ENCODE results near the gene MAGOHB.

The MAGOHB gene

GRCh38 chr12:10557329-10557728 is 56.1 kb downstream of the MAGOHB start:
- no peak overlapping the region for H3K9ac ChIP-seq (ENCODE audit: low read length)
- H3K4me2 ChIP-seq (ENCODE audit: low read depth, low read length, poor library complexity, severe bottlenecking) = no peak overlapping the region
- no peak overlapping the region for H3K27ac ChIP-seq (ENCODE audit: low read depth, low read length)
- H3F3A ChIP-seq (ENCODE audit: insufficient read depth) = no peaks in the 10 kb centered on the region
- no peak overlapping the region for H3K4me3 ChIP-seq (ENCODE audit: insufficient read depth, low read length, poor library complexity, severe bottlenecking)
- no peaks in the 10 kb centered on the region for H3K36me3 ChIP-seq (ENCODE audit: low read length)
- H3K27me3 ChIP-seq (ENCODE audit: low read length) = no peaks in the 10 kb centered on the region
- no peaks in the 10 kb centered on the region for H3K9me3 ChIP-seq (ENCODE audit: insufficient read depth, low read length)
- H2AFZ ChIP-seq (ENCODE audit: low read depth, low read length, severe bottlenecking) = no peak overlapping the region
- H3K79me2 ChIP-seq (ENCODE audit: insufficient read depth, low read length) = no peaks in the 10 kb centered on the region
- H3K9me2 ChIP-seq (replicated peaks; ENCODE audit: insufficient read depth, low read length) = no peaks in the 10 kb centered on the region
- H4K20me1 ChIP-seq (ENCODE audit: low read depth, low read length) = no peaks in the 10 kb centered on the region
- no peak for TF ChIP-seq CTCF (IDR thresholded peaks at IDR 0.05; ENCODE audit: insufficient read depth, low read length, poor library complexity, severe bottlenecking)

DNA sequence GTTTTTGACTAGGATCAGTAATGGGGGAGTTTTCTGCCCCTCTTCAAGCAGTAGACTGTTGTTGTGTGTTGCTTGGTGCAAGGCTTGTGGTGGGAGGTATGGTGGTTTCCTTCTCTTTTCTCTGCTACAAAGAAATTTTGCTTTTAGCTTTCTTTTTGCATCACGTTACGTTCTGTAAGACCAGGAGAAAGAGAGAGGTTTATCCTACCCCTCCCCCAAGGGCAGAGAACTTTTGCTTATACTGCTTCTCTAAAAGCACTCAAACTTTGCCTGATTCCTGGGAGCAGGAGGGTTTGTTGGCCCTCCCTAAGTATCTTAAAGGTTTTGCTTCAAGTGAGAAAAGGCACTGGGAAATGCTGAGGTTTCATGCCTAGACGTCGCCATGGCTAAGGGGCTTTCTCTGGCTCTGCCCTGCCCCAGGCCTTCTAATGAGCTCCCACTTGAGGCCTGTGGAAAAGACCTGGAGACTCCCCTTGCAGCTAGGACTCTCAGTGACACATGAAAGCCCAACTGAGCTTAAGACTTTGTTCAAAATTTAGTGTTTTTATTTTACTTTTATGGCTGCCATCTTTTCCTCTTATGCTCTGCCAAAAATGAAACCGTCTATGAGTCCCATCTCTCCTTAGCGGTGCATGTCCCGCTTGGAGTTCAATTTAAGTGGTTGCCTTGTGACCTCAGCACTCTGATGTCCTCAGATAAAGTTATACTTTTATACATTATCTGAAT is 58.5 kb downstream of the MAGOHB start:
- Histone ChIP-seq H3F3A (ENCODE audit: insufficient read depth) (no peaks in the 10 kb centered on the region), H3K27me3 (ENCODE audit: low read length) (no peaks in the 10 kb centered on the region), H3K9ac (ENCODE audit: low read length) (no peak overlapping the region), H2AFZ (ENCODE audit: low read depth, low read length, severe bottlenecking) (no peak overlapping the region), H3K27ac (ENCODE audit: low read depth, low read length) (no peak overlapping the region), H3K79me2 (ENCODE audit: insufficient read depth, low read length) (no peaks in the 10 kb centered on the region), H3K9me3 (ENCODE audit: insufficient read depth, low read length) (no peaks in the 10 kb centered on the region), H4K20me1 (ENCODE audit: low read depth, low read length) (no peaks in the 10 kb centered on the region), H3K4me2 (ENCODE audit: low read depth, low read length, poor library complexity, severe bottlenecking) (no peak overlapping the region), H3K36me3 (ENCODE audit: low read length) (no peaks in the 10 kb centered on the region), H3K9me2 (replicated peaks; ENCODE audit: insufficient read depth, low read length) (no peaks in the 10 kb centered on the region), H3K4me3 (ENCODE audit: insufficient read depth, low read length, poor library complexity, severe bottlenecking) (no peak overlapping the region)
- TF ChIP-seq CTCF (IDR thresholded peaks at IDR 0.05; ENCODE audit: insufficient read depth, low read length, poor library complexity, severe bottlenecking) = no peak
- TF ChIP-seq EZH2phosphoT487 (conservative IDR thresholded peaks at IDR 0.05; ENCODE audit: low read length) = no peak

- Histone ChIP-seq H3K4me3 (ENCODE audit: insufficient read depth, low read length, poor library complexity, severe bottlenecking) (no peak overlapping the region), H3K79me2 (ENCODE audit: insufficient read depth, low read length) (no peaks in the 10 kb centered on the region), H3K4me2 (ENCODE audit: low read depth, low read length, poor library complexity, severe bottlenecking) (no peak overlapping the region), H3K36me3 (ENCODE audit: low read length) (no peaks in the 10 kb centered on the region), H4K20me1 (ENCODE audit: low read depth, low read length) (no peaks in the 10 kb centered on the region), H3K9me3 (ENCODE audit: insufficient read depth, low read length) (no peaks in the 10 kb centered on the region), H3K27ac (ENCODE audit: low read depth, low read length) (no peak overlapping the region), H3F3A (ENCODE audit: insufficient read depth) (no peaks in the 10 kb centered on the region), H3K9me2 (replicated peaks; ENCODE audit: insufficient read depth, low read length) (no peaks in the 10 kb centered on the region), H3K9ac (ENCODE audit: low read length) (no peak overlapping the region), H2AFZ (ENCODE audit: low read depth, low read length, severe bottlenecking) (no peak overlapping the region), H3K27me3 (ENCODE audit: low read length) (no peaks in the 10 kb centered on the region)
- no peak for TF ChIP-seq CTCF (IDR thresholded peaks at IDR 0.05; ENCODE audit: insufficient read depth, low read length, poor library complexity, severe bottlenecking)
- no peak for TF ChIP-seq EZH2phosphoT487 (conservative IDR thresholded peaks at IDR 0.05; ENCODE audit: low read length)
Measured at GRCh38 chr12:10554228-10554755, 59.1 kb downstream of the MAGOHB start.

Measured in SU-DHL-6 (cell line).